ENCODE results near the gene ARAP2.
A peak's percentile ranks its signal among the peaks of the same experiment; 100 is the strongest.

Gene ARAP2

DNA sequence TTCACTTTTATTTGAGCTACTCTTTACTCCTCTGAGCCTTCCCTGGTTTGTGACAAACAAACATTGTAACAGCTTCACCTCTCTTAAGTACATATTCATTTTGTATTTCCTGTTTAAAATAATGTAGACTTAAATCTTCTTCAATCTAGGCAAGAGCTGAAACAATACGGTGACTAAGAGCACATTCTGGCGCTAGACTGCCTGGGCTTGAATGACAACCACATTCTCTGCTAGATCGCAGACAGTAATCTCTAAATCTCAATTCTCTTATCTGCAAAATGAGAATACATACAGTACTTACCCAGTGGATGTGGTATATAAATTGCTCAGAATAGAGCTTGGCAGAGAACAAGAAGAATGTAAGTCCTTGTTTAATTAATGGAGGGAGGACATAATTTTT is 144.8 kb downstream of the ARAP2 start:
- no peak for DNase-seq (ENCODE audit: low spot score)

DNA sequence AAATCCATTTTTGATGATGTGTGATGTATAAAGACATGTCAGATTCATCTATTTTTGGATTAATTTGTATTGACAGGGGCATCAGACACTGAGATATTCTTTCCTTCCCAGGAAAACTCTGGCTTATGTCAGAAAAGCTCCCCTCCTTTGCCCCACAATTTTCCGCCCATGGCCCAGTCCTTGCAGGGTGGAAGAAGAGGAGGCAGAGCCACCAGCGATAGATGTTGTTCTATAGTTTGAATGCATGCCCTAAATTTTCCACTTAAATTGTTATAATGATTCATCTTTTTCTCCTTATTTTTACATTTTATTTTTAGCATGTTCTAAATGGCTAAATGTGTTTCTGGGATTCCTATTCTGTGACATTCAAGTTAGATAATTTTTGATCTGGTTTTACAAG is 149.3 kb downstream of the ARAP2 start:
- no peak for DNase-seq (ENCODE audit: low spot score)

DNA sequence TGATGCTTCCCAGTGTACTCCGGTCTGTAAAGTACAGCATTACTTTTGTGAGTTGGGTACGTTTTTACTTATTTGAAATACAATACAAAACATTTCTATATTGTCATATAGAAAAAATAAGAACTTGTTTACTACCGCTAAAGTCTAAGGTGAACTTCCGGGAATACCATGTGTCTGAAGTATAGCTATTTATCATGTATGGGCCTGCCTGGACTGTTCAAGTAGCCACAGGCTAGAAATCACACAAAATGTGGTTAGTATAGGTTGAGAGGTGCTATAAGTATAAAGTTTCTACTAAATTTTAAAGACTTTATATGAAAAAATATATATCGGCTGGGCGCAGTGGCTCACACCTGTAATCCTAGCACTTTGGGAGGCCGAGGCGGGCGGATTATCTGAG is 152.3 kb downstream of the ARAP2 start:
- no peak for DNase-seq (ENCODE audit: low spot score)

DNA sequence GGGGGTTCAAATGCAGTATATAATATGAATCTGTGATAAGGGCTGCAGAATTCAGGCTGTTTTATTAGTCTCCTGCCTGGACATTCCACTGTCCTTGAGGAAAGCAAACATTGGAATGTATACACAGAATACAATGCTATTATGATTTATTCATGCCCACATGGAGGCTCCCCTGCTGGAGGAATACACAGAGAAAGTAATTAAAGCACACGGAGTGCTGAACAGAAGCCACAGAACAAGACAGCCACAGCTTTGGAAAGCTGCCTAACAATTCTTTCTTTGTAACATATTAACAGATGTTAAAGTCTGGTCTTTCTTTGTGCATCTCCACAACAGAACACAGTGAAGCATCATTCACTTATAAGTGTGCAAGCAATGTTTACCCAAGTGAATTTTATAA is 155.8 kb downstream of the ARAP2 start:
- DNase-seq (ENCODE audit: low spot score): no peak

DNA sequence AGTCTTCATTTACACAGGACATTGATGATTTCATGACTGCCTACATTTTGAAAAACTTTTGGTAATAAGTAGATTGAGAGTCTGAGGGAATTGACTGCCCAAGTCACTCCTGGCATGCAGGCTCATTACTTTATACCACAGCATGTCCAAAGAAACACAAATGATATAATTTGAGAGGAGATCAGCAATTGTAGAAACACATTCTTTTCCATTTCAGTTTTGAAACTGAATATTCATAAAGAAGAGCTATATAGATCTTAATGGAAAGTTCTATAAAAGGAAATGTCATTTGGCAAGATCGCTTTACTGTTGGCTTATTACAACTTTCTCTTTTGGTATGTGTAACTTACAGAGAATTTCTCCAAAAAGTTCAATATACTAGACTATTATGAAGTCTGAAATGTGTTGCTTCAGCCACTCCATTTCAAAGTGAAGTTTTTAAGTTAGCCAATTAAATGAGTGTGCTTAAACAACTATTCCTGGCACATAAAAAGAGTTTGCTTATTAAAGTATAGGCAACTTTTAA is 158.0 kb downstream of the ARAP2 start:
- no peak for DNase-seq (ENCODE audit: low spot score)

- DNase-seq (ENCODE audit: low spot score): no peak
Observed at GRCh38 chr4:36082817-36083216, 161.5 kb downstream of the ARAP2 start.

DNA sequence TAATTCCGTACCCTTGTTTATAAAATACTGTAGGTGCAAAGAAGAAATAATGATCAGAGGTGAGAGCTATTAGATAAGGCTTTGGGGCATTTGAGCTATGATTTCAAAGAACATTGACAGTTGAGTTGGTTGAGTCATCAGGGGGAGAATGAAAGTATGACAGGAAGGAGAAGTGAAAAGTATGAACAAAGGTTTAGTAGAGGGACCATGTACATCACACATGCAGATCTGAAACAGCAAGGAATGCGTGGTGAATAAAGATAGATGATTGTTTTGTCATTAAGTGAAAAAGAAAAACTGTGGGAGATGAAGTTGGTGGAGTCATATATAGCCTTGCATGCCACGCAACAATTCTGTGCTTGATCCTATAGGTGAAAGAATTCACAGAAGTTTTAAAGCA is 163.1 kb downstream of the ARAP2 start:
- peak; percentile 3 for DNase-seq (ENCODE audit: low spot score)

DNA sequence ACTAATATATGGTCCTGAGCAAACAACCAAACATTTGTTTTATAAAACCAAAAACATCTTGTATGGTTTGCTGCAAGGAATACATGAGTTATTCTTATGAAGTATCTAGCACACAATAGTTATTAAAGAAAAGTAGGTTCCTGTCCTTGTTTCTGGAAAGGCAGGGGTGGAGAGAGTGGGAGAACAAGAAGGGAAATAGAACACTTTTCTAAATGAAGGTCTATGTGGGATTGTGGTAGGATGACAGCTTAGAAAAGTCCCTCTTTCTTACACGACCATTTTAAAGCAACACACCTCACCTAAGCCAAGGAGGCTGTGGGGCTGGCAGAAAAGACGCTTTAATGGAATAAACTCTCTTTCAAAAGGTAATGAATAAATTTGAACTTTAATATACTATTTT is 164.6 kb downstream of the ARAP2 start:
- DNase-seq (ENCODE audit: low spot score): no peak

DNA sequence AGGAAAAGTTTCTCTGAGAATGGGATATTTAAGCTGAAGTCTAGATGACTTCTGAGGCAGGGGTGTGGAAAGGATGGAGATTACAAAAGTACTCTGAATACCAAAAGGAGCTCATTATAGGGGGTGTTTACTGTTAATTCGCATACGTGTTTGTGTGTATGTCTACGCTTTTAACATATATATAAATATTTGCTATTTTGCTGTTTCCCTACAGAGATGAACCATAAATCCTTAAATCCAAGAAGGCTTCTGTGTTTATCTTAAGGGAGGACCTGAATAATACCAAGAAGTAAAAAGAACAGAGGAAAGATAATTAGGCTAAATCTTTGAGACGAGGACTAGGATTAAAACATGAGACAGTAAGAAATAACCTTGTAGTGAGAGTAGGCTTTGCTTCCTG is 166.0 kb downstream of the ARAP2 start:
- DNase-seq (ENCODE audit: low spot score): no peak

- no peak for DNase-seq (ENCODE audit: low spot score)
Observed at GRCh38 chr4:36072529-36072928, 171.8 kb downstream of the ARAP2 start.

DNA sequence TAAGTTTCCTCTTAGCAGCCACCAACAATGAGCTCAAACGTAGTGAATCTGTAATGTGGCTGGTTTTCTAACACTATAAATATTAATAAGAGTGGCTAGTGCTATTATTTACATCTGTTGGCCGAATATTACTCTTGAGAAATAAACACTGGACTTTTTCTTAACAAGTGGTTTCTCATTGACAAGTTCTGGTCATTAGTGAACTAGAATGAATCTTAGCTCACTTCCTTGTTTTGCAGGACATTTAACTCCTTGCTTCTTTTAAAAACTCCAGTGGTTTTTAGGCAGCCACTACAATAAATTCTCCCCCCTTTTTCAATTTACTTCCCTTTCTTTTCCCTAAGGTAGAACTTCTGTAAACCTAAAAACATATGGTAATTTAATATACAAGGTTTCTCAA is 177.2 kb downstream of the ARAP2 start:
- no peak for DNase-seq (ENCODE audit: low spot score)

GRCh38 chr4:36065274-36065871 is 178.9 kb downstream of the ARAP2 start:
- DNase-seq (ENCODE audit: low spot score): no peak

DNA sequence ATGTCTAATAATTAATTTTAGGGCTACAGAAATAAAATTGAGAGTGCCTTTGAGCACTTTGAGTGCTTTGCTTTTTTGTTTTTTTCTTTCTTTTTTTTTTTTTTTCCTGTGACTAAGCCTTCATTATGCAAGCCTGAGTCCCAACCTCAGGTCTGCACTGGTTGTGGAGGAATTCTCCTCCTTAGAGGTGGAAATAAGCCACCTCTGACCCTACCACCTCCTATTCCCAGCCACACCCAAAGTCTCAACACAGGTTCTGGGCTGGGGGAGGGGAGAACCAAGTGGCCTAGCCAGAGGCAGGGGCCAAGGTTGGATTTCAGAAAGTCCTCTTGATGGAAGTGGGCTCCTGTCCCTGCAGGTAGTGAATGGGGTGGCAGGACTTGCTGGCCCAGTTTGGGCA is 180.2 kb downstream of the ARAP2 start:
- DNase-seq (ENCODE audit: low spot score): no peak

DNA sequence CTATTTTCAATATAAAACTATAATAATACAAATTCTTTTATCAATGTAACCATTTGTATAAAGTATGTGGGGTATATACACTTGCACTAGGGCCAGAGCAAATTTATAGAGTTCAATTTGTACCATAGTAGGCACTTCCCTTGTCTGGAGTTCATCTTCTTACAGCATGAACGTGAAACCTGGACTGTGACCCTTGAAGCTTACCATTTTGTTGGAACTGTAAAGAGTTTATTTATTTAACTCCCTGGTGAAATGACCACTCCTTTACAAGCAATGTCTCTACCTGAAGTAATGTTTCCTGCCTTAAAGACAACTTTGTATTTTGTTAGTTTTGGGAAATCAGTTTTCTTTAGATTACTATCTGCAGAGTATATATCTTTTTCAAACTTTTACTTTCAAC is 188.2 kb downstream of the ARAP2 start:
- no peak for DNase-seq (ENCODE audit: low spot score)

DNA sequence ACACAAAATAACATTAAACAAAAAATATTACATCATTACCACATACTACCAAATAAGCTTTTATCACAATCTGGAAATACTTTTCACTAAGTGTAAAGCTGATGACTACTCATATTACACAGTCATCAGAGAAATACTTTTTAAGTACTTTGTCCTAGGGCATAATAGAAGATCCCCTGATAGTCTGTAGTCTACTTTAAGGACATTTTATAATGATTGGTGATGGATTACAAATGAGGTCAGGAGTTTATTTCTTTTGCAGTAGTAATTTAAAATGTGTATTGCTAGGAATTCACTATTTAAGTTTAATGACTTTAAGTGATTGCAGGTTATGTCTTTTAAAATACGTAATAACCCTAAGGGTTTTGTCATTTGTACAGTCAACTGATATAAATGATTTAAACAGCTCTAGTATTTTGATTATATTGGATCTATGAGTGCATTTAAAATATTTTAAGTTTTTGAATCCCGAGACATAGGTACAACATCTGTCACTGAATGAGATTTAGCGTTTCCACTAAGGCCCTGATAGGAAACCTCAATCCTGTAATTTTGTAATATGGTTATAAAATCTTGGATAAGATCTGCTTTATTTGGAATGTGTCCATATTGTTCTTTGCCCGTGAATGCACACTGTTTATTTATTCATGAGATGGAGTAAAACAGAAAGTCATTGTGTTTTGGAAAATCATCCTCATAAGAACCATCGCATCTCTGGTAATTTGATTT is 189.5 kb downstream of the ARAP2 start:
- DNase-seq (ENCODE audit: low spot score): no peak

DNA sequence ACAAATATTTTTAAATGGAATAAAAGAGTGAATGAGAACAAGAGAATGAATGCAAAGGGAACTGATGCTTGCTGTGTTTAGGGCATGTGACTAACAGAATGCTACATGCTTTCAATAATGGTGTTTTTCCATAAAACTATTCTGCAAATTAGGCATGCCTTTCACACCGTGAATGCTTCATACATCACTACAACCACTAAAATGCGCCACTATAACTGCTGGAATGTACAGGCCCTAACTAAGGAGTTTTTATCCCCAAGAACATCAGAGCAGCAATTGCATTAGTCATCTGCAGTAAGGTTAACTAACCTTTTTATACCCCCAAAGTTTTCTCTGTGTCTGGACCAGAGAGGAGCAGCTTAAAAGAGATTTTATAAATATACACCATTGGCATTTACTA is 190.4 kb downstream of the ARAP2 start:
- DNase-seq (ENCODE audit: low spot score): no peak

DNA sequence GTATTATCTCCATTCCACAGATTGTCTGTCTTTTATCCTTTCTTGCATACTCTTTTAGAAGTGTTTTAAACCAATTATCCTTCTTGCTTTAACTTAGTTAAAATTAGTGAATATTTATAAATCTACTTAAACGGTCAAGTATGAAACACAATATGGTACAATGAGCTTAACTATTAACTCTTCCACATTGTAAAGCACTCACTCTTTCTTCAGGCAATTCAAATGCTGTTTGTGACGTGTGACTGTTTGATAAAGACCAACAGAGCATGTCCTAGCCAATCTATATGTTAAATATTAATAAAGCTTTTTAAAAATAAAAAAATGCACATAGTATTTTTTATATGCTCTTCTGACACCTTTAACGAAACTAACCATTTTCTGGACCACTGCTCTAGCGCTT is 192.7 kb downstream of the ARAP2 start:
- no peak for DNase-seq (ENCODE audit: low spot score)

GRCh38 chr4:36046026-36046425 is 198.3 kb downstream of the ARAP2 start:
- no peak for DNase-seq (ENCODE audit: low spot score)

DNA sequence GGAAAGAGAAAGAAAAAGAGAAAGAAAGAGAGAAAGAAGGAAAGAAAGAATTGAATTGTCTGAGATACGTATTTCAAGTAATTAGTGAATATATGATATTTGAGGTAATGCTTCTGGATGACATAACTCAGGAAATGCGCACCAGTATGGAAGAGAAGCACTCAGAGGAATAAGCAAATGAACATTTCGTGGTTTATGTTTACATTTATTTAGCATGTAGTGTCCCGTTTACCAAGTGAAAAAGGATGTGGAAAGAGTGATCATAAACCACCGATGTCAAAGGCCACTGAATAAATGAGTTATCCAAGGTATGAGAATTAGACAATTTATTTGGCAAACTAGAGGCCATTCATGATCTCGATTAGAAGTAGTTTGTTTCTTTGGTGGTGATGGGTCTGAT is 200.4 kb downstream of the ARAP2 start:
- DNase-seq (ENCODE audit: low spot score): no peak

- no peak for DNase-seq (ENCODE audit: low spot score)
Observed at GRCh38 chr4:36043241-36043640, 201.1 kb downstream of the ARAP2 start.

DNA sequence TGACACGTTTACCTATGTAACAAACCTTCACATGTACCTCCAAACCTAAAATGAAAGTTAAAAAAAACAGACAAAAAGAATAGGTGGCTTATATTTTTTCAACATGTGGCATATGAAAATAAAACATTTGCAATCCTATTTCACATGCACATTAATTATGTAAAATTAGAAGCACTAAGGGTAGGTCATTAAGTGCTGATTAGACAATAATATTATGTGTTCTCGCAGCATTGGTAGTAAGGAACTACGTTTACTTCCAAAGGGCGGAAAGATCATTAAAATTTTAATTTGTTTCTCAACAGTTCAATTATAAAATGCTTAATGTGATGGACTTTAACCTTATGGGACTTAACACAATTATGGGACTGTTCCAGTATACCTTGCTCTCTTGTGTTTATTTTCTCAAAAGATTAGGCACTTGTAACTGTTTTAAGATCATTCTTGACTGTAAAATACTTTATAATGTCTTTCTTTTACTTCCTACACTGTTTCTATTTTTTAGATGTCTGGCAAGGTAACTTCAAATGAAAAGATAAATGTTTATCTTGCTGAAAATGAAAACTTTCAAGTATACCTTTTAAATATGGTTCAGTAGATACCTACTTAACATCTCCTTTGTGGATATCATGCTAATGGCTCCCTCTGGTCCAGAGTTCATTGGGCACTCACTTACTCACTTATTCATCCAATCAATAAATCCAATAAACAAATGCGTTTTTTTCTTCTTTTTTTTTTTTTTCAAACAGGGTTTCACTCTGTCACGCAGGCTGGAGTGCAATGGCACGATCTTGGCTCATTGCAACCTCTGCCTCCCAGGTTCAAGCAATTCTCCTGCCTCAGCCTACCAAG is 202.0 kb downstream of the ARAP2 start:
- DNase-seq (ENCODE audit: low spot score): no peak

DNA sequence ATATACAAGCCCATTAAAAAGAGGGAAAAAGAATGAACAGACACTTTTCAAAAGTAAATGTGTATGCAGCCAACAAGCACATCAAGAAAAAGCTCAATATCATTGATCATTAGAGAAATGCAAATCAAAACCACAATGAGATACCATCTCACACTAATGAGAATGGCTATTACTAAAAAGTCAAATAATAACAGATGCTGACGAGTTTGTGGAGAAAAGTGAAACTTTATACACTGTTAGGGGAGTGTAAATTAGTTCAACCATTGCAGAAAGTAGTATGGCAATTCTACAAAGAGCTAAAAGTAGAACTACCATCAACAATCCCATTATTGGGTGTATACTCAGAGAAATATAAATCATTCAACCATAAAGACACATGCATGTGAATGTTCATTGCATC is 203.0 kb downstream of the ARAP2 start:
- DNase-seq (ENCODE audit: low spot score): no peak

- DNase-seq (ENCODE audit: low spot score): no peak
Observed at GRCh38 chr4:36039026-36039425, 205.3 kb downstream of the ARAP2 start.
